ENCODE data around the gene GMDS.

GMDS gene

GRCh38 chr6:1987640-1988039 is 257.8 kb downstream of the GMDS start:
- intact Hi-C loops (cut with DNase I), result no loop called here
- no peak for DNase-seq

- intact Hi-C loops (cut with DNase I), result no loop called here
These were observed 258.8 kb downstream of the GMDS start for GRCh38 chr6:1986454-1987243.

GRCh38 chr6:1984346-1984994 is 260.9 kb downstream of the GMDS start:
- intact Hi-C loops (cut with DNase I), result no loop called here
- DNase-seq, result no peak

More at GRCh38 chr6:1986454-1987243, 258.8 kb downstream of the GMDS start:
- DNase-seq, result no peak

- DNase-seq, result no peak
- intact Hi-C loops (cut with DNase I), result no loop called here
These were observed 261.6 kb downstream of the GMDS start for GRCh38 chr6:1983850-1984249.

GRCh38 chr6:1972962-1973361 is 272.4 kb downstream of the GMDS start:
- DNase-seq, result no peak

GRCh38 chr6:1971612-1972011 is 273.8 kb downstream of the GMDS start:
- intact Hi-C loops (cut with DNase I), result no loop called here
- DNase-seq, result no peak

More at GRCh38 chr6:1972962-1973361, 272.4 kb downstream of the GMDS start:
- intact Hi-C loops (cut with DNase I), result no loop called here

GRCh38 chr6:1970151-1970561 is 275.2 kb downstream of the GMDS start:
- intact Hi-C loops (cut with DNase I), result no loop called here
- DNase-seq, result no peak

- intact Hi-C loops (cut with DNase I), result no loop called here
These were observed 278.7 kb downstream of the GMDS start for GRCh38 chr6:1966713-1967112.

GRCh38 chr6:1965596-1966224 is 279.7 kb downstream of the GMDS start:
- no peak for DNase-seq
- intact Hi-C loops (cut with DNase I), result no loop called here

More at GRCh38 chr6:1966713-1967112, 278.7 kb downstream of the GMDS start:
- no peak for DNase-seq

- DNase-seq, result no peak
- intact Hi-C loops (cut with DNase I), result no loop called here
These were observed 281.8 kb downstream of the GMDS start for GRCh38 chr6:1963596-1963995.

GRCh38 chr6:1962201-1962600 is 283.2 kb downstream of the GMDS start:
- intact Hi-C loops (cut with DNase I), result no loop called here
- DNase-seq, result no peak

- intact Hi-C loops (cut with DNase I), result no loop called here
These were observed 284.8 kb downstream of the GMDS start for GRCh38 chr6:1960486-1961142.

GRCh38 chr6:1958257-1958656 is 287.1 kb downstream of the GMDS start:
- intact Hi-C loops (cut with DNase I), result no loop called here
- no peak for DNase-seq

More at GRCh38 chr6:1960486-1961142, 284.8 kb downstream of the GMDS start:
- no peak for DNase-seq

- no peak for DNase-seq
- intact Hi-C loops (cut with DNase I), result no loop called here
These were observed 287.7 kb downstream of the GMDS start for GRCh38 chr6:1957746-1958145.

- intact Hi-C loops (cut with DNase I), result no loop called here
These were observed 292.6 kb downstream of the GMDS start for GRCh38 chr6:1952740-1953360.

GRCh38 chr6:1950631-1951030 is 294.8 kb downstream of the GMDS start:
- DNase-seq, result no peak
- intact Hi-C loops (cut with DNase I), result no loop called here

More at GRCh38 chr6:1952740-1953360, 292.6 kb downstream of the GMDS start:
- DNase-seq, result no peak

- intact Hi-C loops (cut with DNase I), result no loop called here
- DNase-seq, result no peak
These were observed 295.9 kb downstream of the GMDS start for GRCh38 chr6:1949538-1949937.

GRCh38 chr6:1947922-1948321 is 297.5 kb downstream of the GMDS start:
- intact Hi-C loops (cut with DNase I), result no loop called here
- no peak for DNase-seq

- intact Hi-C loops (cut with DNase I), result no loop called here
- no peak for DNase-seq
These were observed 298.8 kb downstream of the GMDS start for GRCh38 chr6:1946583-1946982.
